ENCODE results near the gene RBPJ. TPM values are rescaled to one million over a fixed set of nuclear protein-coding genes. Genes with fewer than 3 reads are reported as not detected.
"Not testable (repeated sequence)": the region's sequence is repeated elsewhere in the genome, so short reads cannot be mapped to it uniquely, and the experiment has no call there.

The RBPJ gene
- total RNA-seq, 1 donor from 2014 or later = 97.3 TPM

DNA sequence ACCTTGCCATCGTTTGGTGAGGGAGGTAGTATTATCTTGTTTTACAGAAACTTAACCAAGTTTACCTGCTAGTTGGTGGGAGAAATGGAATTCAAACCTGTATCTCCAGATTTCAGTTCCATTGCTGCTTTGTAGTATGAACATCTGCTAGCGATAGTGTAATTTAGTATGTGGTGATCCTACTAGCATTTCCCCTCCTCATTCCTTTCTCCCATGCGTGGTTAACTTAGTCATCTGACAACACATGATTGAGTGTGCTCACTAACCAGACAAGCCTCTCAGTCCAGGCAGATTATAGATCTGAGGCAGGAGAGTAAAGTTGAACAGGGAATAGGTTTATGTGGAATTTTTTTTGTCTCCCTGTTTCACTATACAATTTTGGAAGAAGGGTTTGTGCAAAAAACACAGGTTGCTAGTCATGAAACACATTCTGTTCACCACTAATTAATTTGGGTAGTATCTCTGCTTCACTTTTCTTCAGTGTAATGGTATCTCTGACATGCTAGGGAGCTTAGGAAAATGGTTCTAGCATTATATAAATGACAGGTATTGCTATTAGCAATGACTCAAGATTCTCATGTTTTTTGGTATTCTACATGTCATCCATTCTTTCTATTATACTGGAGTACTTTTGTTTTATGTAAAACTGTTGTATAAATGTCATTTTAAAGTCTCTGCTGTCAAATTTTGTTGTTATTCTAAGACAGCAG is 21.7 kb downstream of the RBPJ start:
- DNase-seq = no peak

DNA sequence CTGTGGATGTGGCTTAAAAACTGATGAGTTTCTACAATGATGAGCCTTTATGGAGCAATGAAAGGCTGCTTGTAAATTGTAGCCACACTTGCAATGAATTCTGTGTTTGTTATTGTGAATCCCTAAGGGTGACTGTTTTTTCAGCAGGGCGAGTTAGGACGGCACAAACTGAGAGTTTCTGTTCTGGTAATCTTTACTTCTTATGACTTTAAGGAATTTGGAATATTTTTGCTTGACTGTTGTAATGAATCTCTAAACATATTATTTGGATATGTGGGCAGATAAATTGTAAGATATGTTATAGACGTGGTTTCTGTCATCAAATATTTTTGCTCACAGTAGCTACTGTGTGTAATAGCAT is 22.2 kb downstream of the RBPJ start:
- DNase-seq = no peak

DNA sequence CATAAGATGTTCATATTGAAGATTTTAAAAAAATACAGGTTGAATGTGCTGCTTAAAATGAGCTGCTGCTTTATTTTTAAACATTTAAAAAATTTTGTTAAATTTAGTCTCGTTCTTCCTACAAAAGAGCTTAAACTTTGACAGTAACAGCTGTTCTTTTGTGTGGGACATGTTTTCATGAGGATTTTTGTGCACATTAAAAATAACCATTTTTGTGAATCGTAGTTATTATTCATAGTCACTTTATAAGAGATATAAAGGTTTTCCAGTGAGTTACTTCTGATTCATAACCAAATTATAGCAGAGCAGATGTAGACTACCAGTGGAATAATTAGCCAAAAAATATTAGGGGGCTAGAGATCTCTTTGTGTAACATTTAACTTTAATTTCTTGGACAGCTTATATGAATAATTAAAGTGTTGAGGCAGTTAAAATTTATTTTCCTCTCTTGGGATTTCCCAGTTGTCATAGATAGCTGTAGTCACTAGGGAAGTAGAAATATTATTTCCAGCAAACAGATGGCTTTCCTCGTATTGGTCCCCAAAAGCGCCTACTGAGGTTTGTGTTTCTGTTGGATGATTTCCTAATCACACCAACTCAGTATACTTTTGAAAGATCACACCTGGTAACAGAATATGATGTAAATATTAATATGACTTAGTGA is 24.2 kb downstream of the RBPJ start:
- DNase-seq = no peak

DNA sequence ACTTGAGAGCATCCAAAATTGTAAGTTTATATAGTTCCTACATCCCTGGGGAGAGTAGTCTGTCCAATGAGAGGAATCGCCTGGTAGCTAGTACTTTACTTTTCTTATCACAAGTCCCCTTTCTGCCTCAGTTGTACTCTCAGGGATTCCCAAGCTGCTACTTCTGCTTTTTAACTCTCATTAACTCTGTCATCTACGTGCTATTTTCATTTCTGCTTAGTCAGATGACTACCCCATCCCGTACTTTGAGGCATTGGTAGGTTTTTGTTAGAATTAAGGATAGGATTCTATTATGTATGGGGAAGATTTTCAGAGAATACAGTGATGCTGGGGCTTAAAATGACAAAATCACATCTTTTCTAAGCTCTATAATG is 24.7 kb downstream of the RBPJ start:
- no peak for DNase-seq

DNA sequence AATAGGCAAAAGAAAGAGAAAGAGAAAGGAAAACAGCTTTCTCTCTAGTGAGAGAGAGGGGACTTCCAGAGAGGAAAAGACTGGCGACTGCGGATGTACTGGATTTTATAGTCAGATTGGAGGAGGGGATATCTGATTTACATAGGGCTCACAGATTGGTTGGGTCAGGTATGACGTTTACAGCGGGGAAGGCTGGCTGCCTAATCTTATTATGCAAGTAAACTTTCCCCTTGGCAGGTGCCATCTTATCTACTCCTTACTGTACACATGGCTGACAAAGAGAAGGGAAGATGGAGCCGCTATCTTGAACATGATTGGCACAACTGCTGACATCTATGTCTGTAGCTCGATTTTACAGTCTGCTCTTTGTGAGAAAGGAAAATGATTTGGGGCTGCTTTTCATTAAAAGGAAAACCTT is 25.4 kb downstream of the RBPJ start:
- DNase-seq = no peak

DNA sequence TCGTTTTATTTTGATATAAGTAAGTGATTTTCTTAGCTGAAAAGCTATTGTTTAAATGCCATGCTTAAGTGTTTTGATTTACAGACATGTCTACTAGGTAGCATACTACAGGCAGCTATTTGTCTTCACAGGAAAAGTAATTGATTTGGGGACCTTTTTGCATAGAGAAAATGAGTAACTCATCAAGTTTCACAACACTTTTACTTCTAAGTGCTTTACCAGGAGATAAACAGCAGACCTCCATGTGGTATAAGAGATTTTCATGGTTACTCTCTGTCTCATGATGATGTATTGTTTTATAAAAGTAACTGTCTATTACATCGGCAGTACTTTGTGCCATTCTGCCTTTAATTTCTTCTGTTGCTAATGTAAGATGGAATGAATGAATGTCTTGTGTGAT is 28.7 kb downstream of the RBPJ start:
- no peak for DNase-seq

DNA sequence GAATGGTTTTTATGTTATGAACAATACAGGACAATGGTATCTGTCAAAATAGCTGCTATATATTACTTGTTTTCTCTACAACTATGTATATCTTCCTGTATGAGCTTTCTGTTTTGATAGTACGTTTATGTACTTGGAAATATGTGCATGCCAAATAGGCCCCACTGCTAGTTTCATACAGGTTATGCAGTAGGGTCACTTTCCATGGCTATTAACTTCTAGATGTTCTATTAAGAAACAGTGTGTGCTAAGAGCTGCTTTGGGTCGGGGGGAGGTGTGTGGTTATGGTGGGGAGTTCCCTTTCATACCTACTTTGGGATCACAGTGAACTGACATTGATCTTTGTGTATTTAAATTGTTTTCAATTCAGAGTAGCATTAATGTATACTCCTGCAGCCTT is 30.9 kb downstream of the RBPJ start:
- no peak for DNase-seq

DNA sequence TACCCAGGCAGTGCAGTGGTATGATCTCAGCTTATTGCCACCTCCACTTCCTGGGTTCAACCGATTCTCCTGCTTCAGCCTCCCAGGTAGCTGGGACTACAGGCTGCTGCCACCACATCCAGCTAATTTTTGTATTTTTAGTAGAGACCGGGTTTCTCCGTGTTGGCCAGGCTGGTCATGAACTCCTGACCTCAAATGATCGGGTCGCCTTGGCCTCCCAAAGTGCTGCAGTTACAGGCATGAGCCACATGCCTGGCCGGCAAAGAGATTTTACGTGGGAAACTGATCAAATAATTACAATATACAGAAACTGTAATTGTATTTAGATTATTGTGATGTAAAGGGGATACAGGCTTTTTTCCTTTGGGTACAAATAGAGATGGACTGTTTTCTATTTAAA is 33.7 kb downstream of the RBPJ start:
- no peak for DNase-seq

DNA sequence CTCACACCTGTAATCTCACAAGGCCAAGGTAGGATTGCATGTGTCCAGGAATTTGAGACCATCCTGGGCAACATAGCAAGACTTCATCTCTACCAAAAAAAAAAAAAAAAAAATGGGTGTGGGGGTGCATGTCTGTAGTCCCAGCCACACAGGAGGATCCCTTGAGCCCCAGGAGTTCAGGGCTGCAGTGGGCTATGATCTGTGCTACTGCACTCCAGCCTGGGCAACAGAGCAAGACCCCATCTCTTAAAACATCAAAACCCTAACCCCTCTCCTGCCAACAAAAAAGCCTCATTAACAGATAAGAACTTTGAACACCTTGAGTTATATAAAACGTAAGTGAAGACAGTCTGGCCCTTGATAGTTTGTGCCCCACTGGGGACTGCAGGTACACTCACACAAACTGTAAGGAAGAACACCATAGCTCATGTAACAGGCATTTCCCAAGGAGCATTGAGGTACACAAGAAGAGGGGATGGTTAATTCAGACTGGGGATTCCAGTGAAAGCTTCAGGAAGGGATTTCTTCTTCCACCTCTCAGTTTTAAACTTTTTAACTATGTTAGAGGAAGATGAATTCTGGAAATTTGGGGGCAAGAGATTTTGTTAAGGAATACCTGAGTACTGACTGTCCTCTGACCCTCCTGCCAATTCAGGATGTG is 34.7 kb downstream of the RBPJ start:
- DNase-seq = no peak

DNA sequence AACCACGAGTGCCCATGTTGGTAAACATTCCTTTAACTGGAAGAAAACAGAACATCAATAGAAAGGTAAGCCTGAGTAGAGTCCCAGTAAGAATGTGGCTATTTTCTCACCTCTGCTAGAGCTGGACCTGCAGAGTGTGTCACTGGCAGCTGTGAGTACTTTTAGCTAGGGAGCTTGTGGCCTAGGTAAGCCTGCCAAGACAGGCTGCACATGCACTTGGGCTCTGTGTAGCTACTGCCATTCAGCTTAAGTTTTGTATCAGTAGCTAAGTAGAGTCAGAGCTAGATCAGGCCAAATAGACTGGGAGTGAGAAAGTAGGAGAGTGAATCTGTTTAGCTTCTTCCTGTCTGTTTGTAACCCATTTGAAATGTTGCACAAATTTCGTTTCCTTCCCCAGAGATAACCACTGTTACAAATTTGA is 35.3 kb downstream of the RBPJ start:
- no peak for DNase-seq

DNA sequence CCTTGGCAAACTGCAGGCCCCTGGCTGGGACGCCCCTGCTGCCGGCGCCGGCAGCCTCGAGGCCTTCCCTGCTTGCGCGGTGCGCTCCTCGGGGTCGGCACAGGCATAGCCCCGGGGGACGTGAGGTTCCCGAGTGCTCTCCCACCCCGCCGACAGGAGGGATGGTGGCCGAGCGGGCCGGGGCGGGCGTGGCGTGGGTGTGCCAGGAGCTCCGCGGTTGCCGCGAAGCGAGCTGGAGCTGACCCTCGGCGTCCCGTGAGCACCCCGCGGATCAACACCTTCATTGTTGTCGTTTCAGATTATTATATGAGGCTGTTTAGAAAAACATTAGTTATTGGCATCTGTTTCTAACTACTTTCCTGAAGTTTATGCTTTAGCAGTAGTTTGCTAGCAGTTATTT is 38.7 kb downstream of the RBPJ start:
- DNase-seq = not testable (repeated sequence)

DNA sequence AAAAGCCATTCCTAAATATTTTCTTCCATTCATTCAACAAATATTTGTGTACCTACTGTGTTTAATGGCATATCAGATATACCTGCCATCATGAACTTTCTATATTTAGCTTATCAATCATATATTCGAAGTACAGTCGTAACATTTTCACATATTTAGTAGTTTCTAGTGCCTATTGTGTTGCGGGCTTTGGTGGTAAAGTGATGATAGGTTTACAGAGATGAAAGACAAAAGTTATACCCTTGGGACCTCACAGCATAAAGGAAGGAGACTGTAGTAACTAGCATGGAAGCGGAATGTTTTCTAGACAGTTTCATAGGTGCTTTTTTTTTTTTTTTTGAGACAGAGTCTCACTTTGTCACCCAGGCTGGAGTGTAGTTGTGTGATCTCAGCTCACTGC is 39.5 kb downstream of the RBPJ start:
- DNase-seq = no peak

DNA sequence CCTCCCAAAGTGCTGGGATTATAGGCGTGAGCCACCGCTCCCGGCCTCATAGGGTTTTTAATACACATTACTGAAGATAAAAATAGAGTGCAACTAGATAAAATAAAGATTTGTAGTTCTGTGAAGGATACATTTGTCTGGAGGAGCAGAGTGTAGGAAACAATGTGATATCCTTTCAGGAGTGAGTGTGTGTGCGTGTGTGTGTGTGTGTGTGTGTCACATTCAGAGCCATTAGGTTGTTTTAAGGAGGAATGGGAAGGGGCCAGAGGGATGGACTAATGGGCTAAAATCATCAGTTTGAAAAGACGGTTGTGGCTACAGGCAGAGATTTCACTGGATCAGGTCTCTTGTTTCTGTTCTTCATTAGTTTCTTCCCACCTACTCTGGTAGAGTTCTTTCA is 40.0 kb downstream of the RBPJ start:
- DNase-seq = no peak

DNA sequence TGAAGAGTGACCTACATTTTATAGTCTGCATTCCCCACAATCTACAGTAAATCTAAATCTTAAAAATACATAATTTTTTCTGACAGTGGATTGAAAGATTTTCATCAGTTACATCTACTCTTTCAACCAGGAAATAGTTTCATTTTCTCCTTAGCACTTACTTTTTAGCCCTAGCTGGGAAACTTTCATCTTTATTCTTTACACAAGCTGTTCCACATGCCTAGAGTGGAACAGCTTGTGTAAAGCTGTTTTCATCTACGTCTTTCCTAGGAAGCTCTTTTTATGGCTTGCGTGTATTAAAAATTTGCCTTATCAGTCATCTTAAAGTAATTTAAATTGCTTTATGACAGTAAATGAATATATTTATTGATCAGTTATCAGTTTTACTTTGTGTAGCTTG is 40.5 kb downstream of the RBPJ start:
- no peak for DNase-seq

DNA sequence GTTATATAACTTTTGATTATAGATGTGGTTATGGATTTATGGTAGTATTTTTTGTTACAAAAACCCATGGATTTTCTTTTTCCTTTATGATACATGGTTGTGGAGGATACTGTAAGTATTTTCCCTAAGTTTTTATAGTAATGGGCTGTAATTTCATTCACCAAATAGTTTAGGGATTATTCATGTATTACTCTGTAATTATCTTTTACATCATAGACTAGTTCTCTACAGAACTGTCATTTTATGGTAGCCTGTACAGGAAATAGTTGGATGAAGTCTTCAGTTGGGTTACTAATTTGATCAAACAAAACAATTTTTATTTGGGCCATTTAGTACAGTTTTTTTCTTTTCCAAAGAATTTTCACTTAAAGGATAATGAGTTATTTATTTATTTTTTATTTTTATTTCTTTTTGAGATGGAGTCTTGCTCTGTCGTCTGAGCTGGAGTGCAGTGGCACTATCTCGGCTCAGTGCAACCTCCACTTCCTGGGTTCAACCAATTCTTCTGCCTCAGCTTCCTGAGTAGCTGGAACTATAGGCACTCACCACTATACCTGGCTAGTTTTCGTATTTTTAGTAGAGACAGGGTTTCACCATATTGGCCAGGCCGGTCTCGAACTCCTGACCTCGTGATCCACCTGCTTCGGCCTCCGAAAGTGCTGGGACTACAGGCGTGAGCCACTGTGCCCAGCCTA is 42.1 kb downstream of the RBPJ start:
- DNase-seq = no peak

DNA sequence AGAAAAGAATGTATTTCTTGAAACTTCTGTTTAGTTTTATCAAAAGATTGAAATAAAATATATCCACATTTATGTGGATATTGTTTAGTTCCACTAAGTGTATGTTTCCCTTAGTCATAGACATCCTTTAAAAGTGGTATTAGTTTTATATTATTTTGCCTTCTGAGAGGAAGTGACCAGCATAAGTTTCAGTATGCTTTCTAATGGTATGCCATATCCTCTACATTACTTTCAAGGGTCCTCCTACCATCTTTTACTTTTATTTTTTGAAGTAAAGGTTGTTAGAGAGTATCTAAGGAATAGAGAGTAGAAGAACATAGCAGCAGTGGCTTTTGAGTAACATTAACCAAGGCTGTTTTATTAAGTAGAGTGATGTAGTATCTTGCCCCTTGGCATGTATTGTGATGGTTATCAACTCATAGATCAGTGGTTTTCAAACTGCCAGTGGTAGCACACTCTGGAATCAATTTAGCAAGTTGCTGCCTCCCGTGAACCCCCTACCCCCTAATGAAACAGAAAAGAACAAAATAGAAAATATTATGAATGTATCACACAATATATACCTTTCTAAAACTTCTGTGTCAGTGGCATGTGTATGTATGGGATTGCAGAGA is 44.8 kb downstream of the RBPJ start:
- DNase-seq = no peak

DNA sequence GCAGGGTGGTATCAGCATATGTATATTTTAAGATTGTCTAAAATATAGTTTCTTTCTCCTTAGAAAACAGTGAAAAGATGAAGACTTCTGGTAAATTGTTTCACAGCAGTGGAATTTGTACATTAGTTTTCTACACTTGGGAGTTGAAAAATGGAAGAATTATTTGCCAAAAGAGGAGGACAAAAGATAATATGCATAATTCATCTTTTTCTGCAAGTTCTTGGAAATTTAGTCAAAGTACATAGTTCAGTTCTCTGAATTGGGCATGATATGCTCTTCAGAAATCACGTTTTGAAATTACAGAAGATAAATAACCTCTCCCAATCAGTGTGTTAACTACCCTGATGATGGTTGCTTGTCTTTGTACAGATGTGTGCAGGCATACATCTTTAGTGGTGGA is 47.0 kb downstream of the RBPJ start:
- no peak for DNase-seq

DNA sequence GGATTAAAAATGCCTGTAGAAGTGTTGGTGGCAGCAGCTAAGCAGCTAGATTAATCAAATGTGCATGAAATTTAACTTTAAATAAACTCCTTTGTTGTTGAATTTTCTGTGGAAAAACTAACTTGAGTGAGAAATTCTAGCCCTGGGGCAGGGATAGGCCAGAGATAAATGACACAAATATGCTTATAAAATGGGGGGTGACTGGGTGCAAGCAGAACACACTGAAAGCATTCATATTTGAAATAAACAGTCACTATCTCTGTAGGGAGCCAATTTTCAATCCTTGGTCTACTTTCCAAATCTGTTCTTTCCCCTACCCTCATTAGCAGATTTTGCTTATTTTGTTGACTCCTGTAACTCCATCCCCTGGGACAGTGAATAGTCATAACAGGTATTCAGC is 47.9 kb downstream of the RBPJ start:
- DNase-seq = no peak

DNA sequence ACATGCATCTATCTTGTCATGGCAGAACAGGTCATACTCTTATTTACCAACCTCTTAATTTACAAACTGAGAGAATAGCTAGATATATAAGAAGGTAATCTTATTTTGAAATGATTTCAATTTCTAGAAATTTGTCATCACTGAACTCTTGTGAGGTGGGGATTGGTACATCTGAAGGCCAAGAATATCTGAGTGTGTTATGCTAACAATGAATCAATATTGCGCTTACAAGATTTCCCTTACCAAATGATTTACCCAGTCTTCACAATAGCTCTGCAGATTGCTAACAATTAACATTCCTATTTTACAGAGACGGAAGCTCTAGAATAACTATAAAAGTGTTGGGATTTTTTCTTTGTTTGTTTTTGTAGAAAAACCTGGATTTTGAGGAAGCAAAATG is 48.3 kb downstream of the RBPJ start:
- no peak for DNase-seq

DNA sequence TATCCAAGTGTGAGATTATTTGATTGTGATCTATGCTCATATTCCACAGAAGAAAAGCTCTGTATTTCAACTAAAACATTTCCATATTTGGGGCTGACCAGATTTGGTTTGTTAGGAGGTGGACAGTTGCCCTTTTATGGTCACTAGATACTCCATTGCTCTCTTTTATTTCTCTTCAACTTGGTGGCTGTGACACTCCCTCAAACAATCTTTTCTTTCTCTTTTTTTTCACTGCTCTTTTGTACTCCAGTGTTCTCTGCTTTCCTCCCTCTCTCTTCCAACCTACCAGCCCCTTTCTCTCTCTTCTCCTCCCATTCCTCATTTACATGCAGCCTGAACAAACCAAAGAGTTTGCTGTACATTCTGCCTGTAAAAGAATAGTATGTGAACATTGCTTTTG is 48.8 kb downstream of the RBPJ start:
- no peak for DNase-seq

DNA sequence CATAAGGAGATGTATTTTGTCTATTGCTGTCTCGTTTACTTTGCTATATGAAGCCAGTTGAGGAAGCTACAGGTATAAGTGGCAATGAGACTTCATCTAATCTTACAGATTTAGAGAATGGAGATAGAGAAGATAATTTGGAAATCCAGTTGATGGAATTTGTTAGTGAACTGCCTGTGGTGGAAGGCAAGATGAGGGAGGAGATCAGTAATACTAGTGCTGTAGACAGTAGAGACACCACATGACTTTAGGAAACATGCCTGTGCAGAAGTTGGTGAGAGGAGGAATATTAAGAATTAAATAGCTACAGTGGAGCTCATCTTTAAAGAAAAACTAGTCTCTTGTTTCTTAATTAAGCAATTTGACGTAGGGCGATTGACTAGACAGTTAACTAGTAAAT is 51.3 kb downstream of the RBPJ start:
- no peak for DNase-seq

DNA sequence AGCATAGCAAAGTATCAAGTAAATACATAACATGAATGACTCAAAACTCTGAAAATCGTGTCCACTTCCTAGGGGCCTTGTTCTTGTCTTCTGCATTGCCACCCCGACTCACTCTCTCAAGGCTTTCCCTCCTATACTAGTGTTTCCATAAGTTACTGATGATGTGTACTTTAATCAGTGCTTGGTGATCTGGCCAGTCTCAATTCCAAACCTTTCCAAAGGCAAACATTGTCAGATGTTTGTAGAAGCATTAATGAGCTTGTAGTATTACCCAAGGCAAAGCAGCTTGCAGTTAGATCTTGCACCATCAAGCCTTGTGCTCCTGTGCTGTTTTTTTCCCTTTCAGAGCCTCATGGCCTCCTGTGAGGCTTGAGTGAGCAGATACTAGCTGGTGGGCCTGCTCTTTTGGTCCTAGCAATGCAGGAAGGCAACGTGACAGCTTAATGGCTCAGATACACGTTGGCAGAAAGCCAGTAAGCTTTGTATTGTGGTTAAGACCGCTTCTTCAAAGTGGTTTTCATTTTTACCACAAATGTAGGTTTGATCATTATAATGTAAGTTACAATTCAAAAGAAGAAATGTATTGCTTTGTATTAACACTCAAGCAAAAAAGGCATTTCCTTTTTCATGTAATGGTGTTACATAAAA is 51.8 kb downstream of the RBPJ start:
- no peak for DNase-seq

All from occipital lobe (tissue), 2 donors.